GM19238 (cell line): ENCODE measurements around the gene FAM177A1.
A peak's percentile ranks its signal among the peaks of the same experiment; 100 is the strongest.
"Not testable (repeated sequence)": the region's sequence is repeated elsewhere in the genome, so short reads cannot be mapped to it uniquely, and the experiment has no call there.

Experiments
- DNase-seq: peaks from one replicate; pipeline ENCODE4 v3.0.0; 2011; ENCODE audit warnings: low spot score; ENCODE audit not compliant: insufficient read length

The FAM177A1 gene

GRCh38 chr14:35061113-35061791 lies 15.2 kb downstream of the FAM177A1 start:
- not testable (repeated sequence) for DNase-seq

GRCh38 chr14:35065731-35066130 lies 19.7 kb downstream of the FAM177A1 start:
- DNase-seq, result not testable (repeated sequence)

DNA sequence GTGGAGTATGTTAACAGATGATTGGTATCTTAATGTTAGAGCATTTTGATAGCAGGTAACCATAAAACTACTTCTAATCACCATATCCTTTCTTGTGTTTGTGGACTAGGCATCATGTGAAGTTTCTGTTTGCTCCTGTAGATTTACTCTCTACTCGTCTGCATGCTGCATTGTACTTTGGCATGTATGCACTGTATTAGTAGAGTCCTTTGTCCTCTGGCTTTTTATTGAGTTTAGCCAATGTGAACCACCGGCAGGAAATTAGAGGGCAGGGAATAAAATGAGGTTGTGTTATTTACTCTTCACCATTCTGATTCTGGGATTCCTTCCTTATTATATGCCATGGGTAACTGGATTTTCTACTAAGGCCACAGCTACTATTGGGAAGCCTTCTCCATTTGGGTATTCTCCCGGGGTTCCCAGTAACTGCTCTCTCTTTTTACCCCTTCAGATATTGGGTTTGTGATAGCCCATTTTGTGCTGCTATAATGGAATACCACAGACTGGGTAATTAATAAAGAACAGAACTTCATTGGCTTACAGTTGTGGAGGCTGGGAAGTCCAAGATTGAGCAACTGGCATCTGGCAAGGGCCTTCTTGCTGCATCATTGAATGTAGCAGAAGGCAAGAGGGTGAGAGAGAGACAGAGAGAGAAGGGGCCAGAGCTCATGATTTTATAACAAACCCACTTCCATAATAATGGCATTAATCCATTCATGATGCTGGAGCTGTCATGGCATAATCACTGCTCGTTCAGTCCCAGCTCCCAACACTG lies 22.4 kb downstream of the FAM177A1 start:
- no peak for DNase-seq

DNA sequence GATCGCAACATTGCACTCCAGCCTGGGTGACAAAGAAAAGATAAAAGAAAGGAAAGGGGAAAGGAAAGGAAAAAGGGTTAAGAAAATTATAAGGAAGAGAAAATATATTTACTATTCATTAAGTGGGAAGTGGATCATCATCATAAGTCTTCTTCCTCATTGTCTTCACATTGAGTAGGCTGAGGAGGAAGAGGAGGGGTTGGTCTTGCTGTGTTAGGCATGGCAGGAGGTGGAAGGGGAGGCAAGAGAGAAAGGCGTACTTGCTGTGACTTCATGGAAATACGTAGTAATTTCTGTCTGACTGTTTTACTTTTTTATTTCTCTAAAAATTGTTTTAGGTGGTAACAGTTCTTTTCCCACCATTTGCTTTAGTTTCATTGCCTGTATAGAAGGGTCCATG lies 26.2 kb downstream of the FAM177A1 start:
- no peak for DNase-seq

DNA sequence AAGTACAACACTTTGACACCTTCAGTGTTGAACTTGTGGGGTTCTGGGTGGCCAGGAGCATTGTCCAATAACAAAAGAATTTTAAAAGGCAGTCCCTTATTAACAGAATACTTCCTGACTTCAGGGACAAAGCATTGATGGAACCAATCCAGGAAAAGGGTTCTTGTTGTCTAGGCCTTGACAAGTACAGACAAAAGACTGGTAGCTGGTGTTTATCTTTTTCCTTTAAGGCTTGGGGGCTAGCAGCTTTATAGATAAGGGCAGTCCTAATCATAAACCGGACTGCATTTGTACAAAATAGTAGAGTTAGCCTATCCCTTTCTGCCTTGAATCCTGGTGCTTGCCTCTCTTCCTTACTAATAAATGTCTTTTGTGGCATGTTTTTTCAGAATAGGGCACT lies 27.4 kb downstream of the FAM177A1 start:
- no peak for DNase-seq

- DNase-seq, result no peak
These were observed 32.0 kb downstream of the FAM177A1 start for GRCh38 chr14:35078082-35078481.

DNA sequence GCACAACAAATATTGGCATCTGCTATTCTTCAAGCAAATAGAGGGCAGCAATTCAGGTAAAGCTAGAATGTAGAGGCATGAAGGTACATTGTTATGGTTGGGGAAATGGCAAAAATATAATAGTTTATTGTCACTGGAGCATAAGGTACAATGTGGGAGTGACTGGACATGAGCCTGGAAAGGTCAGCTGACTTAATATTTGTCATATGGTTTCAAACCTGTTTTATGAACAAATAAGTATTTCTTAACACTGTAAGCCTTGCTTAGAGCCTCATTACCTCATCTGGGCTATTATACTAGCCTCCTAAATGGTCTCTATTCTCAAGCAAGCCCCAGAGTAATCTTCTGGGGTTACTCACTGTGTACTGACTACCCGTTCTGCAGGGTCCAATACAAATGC lies 33.7 kb downstream of the FAM177A1 start:
- no peak for DNase-seq

GRCh38 chr14:35083530-35084150 lies 37.6 kb downstream of the FAM177A1 start:
- no peak for DNase-seq

DNA sequence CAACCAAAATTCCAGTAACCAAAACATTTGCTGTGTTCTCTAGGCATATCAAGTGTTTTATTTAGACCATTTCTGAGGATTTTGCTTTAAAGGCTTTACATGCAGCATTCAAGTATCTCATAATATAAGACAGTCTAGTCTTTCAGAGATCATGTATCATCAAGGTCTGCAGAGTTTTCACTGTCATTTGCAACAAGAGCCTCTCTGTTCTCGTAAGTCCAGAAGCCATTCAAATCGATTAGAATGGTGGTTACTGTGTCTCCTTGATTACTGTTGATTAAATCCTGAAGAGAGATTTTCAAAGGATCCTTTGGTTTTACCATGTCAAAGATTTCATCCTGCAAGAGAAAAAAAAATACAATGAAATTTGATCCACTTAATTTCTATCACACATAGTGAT lies 39.4 kb downstream of the FAM177A1 start:
- DNase-seq, result no peak

GRCh38 chr14:35088514-35088913 lies 42.4 kb downstream of the FAM177A1 start:
- no peak for DNase-seq

GRCh38 chr14:35094645-35095044 lies 48.6 kb downstream of the FAM177A1 start:
- not testable (repeated sequence) for DNase-seq

DNA sequence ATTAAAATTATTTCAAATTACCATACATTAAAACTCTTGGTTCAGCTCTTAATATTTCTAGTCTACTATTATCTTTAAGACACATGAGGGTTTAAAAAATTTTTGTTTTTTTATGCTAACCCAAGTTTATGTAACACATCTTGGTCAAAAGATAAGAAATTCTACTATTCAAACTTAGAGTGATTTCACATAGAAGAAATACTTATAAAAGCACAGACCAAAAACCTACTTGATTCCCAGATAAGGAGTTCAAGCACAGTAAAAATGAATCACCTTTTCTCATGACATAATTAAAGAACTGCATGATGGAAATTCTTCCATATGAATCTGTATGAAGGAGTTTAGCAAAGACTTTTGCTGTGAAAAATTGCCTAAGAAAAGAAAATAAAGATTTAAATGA lies 61.8 kb downstream of the FAM177A1 start:
- no peak for DNase-seq

- DNase-seq, result no peak
These were observed 66.6 kb downstream of the FAM177A1 start for GRCh38 chr14:35112641-35113040.

DNA sequence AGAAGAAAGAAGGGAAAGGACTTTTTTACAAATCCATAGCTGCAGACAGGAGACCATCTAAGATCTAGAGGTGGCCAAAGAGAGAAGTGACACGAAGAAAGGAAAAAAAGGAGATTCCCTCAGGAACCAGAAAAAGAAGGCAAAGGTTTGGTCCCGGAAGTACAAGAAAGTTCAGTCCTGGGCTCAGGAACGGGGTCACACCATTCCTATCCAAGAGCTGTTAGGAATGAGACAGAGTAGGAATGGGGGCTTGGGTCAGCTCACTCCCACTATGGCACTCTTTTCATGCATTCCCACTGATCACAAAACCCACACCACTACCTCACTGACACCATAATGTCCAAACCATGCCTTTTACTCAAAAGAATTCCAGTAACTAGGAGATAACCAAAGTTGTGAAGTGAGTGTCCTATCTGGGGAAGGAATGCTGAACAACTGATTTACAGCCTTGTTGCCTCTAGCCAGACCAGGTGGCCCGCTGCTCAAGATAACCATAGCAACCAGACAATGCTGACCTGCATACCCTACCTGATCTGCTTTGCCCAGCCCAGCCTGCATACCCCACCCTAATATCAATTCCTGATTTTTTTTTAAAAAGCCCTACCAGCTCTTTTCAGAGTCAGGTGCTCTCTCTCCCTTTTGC lies 67.4 kb downstream of the FAM177A1 start:
- DNase-seq, result no peak

DNA sequence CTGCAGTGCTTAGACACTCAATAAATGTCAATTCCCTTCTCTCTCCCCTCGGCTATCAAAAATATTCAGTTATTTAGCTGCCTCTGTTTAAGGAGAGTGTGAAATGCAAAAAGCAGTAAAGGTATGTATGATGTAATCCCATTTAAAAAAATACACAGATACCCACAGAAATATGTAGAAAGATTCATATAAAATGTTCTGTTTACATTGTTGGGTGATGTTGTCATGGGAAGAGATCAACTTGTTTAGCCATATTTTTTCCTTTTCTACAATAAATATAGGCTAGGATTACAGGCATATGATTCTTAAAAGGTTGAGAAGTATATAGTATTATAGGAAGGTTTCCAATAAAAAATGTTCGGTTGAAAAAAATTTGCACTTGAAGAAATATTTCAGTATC lies 68.0 kb downstream of the FAM177A1 start:
- no peak for DNase-seq

GRCh38 chr14:35116242-35116641 lies 70.2 kb downstream of the FAM177A1 start:
- DNase-seq, result no peak

DNA sequence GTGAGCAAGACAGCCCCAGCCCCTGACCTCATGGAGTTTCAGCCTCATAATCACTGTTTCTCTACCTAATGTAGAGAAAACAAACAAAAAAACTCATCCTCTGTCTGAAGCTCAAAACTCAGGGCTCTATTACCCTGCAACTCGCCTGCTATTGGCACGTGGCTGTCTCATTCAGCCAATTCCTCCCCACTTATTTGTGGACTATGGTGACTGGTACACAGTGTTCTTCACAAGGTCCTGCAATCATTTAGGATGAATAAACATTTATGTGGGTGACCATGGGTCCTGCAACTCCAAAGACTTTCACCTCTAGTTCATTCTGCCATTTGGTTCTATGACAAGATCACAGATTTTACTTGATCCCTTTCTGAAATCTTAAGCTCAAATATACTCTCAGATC lies 71.0 kb downstream of the FAM177A1 start:
- DNase-seq, result no peak

- DNase-seq, result no peak
These were observed 75.2 kb downstream of the FAM177A1 start for GRCh38 chr14:35121026-35121886.

GRCh38 chr14:35121887-35122695 lies 76.0 kb downstream of the FAM177A1 start, which contains the start of the genes PPP2R3C and PRORP:
TSS of gene PPP2R3C (minus strand) at chr14:35121990. CDS start at chr14:35121959, 31 bp downstream.
TSS of gene PRORP (plus strand) at chr14:35122552. CDS start at chr14:35123246, 694 bp downstream.
- peak; percentile 80 for DNase-seq
